ENCODE results near the gene MICU1. TPM values are rescaled to one million over a fixed set of nuclear protein-coding genes. Genes with fewer than 3 reads are reported as not detected.

The MICU1 gene
- total and polyA plus RNA-seq, 8 donors: 25.9 to 212 (median 42.4) TPM

GRCh38 chr10:72416661-72417060 lies 209.2 kb downstream of the MICU1 start:
- intact Hi-C loops (cut with DNase I; ENCODE audit: low total_unique reads): no loop called here
- 87 to 92% (median 90%) methylated on average over 4 of the region's 4 CpGs for WGBS, 5 donors
- H3K9me3 ChIP-seq: peaks cover 0 to 6% (median 0%) of the 10 kb centered on the region in 4 donors

GRCh38 chr10:72414642-72415041 lies 211.2 kb downstream of the MICU1 start:
- TF ChIP-seq POLR2A (IDR thresholded peaks at IDR 0.05) (no peak), POLR2AphosphoS5 (IDR thresholded peaks at IDR 0.05) (no peak), EP300 (IDR thresholded peaks at IDR 0.05) (no peak), CTCF (IDR thresholded peaks at IDR 0.05) (no peak)
- Histone ChIP-seq H3K27ac (no peak overlapping the region), H3K4me1 (no peaks in the 10 kb centered on the region), H3K9me3 (peaks cover 0 to 6% (median 0%) of the 10 kb centered on the region in 4 donors), H3K27me3 (no peaks in the 10 kb centered on the region), H3K4me3 (no peak overlapping the region), H3K36me3 (peaks cover 0 to 32% (median 16%) of the 10 kb centered on the region in 4 donors)
- DNase-seq: no peak
- intact Hi-C loops (cut with DNase I; ENCODE audit: low total_unique reads): no loop called here
- 90 to 97% (median 92%) methylated on average over 3 of the region's 3 CpGs for WGBS, 5 donors

More at GRCh38 chr10:72416661-72417060, 209.2 kb downstream of the MICU1 start:
- Histone ChIP-seq H3K4me1 (no peaks in the 10 kb centered on the region), H3K4me3 (no peak overlapping the region), H3K27me3 (no peaks in the 10 kb centered on the region), H3K27ac (no peak overlapping the region), H3K36me3 (peaks cover 5 to 52% (median 33%) of the 10 kb centered on the region in 4 donors)
- TF ChIP-seq EP300 (IDR thresholded peaks at IDR 0.05): no peak
- TF ChIP-seq POLR2A (IDR thresholded peaks at IDR 0.05): no peak
- TF ChIP-seq CTCF (IDR thresholded peaks at IDR 0.05): no peak
- TF ChIP-seq POLR2AphosphoS5 (IDR thresholded peaks at IDR 0.05): no peak
- DNase-seq: no peak

- TF ChIP-seq POLR2AphosphoS5 (IDR thresholded peaks at IDR 0.05): no peak
- no peak for TF ChIP-seq EP300 (IDR thresholded peaks at IDR 0.05)
- TF ChIP-seq POLR2A (IDR thresholded peaks at IDR 0.05): no peak
- no peak for TF ChIP-seq CTCF (IDR thresholded peaks at IDR 0.05)
Observed at GRCh38 chr10:72409167-72409566, 216.7 kb downstream of the MICU1 start.

GRCh38 chr10:72407927-72408600 lies 217.8 kb downstream of the MICU1 start:
- intact Hi-C loops (cut with DNase I; ENCODE audit: low total_unique reads): no loop called here
- Histone ChIP-seq H3K9me3 (no peaks in the 10 kb centered on the region), H3K27me3 (no peaks in the 10 kb centered on the region), H3K27ac (peak overlapping the region in 1 of 5 donors; percentile 26), H3K36me3 (peaks cover 0 to 39% (median 15%) of the 10 kb centered on the region in 4 donors), H3K4me1 (peaks cover 0 to 10% (median 2%) of the 10 kb centered on the region in 4 donors), H3K4me3 (no peak overlapping the region)
- WGBS, 5 donors: 84 to 89% (median 88%) methylated on average over 7 of the region's 7 CpGs
- no peak for TF ChIP-seq POLR2A (IDR thresholded peaks at IDR 0.05)
- TF ChIP-seq EP300 (IDR thresholded peaks at IDR 0.05): no peak
- TF ChIP-seq POLR2AphosphoS5 (IDR thresholded peaks at IDR 0.05): no peak
- TF ChIP-seq CTCF (IDR thresholded peaks at IDR 0.05): no peak
- DNase-seq: no peak

More at GRCh38 chr10:72409167-72409566, 216.7 kb downstream of the MICU1 start:
- no peak for DNase-seq
- WGBS, 5 donors: 91 to 96% (median 93%) methylated on average over 1 of the region's 1 CpG
- intact Hi-C loops (cut with DNase I; ENCODE audit: low total_unique reads): no loop called here
- no peaks in the 10 kb centered on the region for H3K27me3 ChIP-seq
- H3K36me3 ChIP-seq: peaks cover 0 to 38% (median 16%) of the 10 kb centered on the region in 4 donors
- H3K4me1 ChIP-seq: peaks cover 0 to 10% (median 2%) of the 10 kb centered on the region in 4 donors
- no peak overlapping the region for H3K4me3 ChIP-seq
- peak overlapping the region in 1 of 5 donors; percentile 47 for H3K27ac ChIP-seq
- peaks cover 0 to 6% (median 0%) of the 10 kb centered on the region in 4 donors for H3K9me3 ChIP-seq
